H9 (cell line): Measurements from ENCODE around the gene ATG14. TPM values are rescaled to one million over a fixed set of nuclear protein-coding genes. Genes with fewer than 3 reads are reported as not detected.

Experiments used
- DNase-seq: peaks from one replicate; pipeline ENCODE4 v3.0.0-alpha.2; 2017
- H2AFZ ChIP-seq: one replicate; pipeline ENCODE4 v1.6.1; 2013; ENCODE audit warnings: mild to moderate bottlenecking, low read length, control low read depth, moderate library complexity
- H2AK5ac ChIP-seq: 2 replicates; pipeline ENCODE4 v1.6.1; 2013; ENCODE audit warnings: low read length, control low read depth, mixed read lengths; ENCODE audit not compliant: insufficient read length
- H2BK120ac ChIP-seq: one replicate; pipeline ENCODE4 v1.6.1; 2013; ENCODE audit warnings: low read depth, mild to moderate bottlenecking, low read length, control low read depth, inconsistent platforms; ENCODE audit not compliant: poor library complexity, severe bottlenecking
- H2BK12ac ChIP-seq: 2 replicates; pipeline ENCODE4 v1.6.1; 2013; ENCODE audit warnings: low read length, control low read depth, mixed read lengths, low read depth; ENCODE audit not compliant: insufficient read length
- H2BK15ac ChIP-seq: 2 replicates; pipeline ENCODE4 v1.6.1; 2013; ENCODE audit warnings: low read depth, low read length, control low read depth
- H2BK20ac ChIP-seq: one replicate; pipeline ENCODE4 v1.6.1; 2013; ENCODE audit warnings: low read depth, mild to moderate bottlenecking, low read length, control low read depth, inconsistent platforms; ENCODE audit not compliant: poor library complexity, severe bottlenecking
- H2BK5ac ChIP-seq: 2 replicates; pipeline ENCODE4 v1.6.1; 2013; ENCODE audit warnings: low read length, control low read depth, mixed read lengths; ENCODE audit not compliant: insufficient read length
- H3K14ac ChIP-seq: 2 replicates; pipeline ENCODE4 v1.6.1; 2013; ENCODE audit warnings: low read length, control low read depth; ENCODE audit not compliant: insufficient read depth
- H3K18ac ChIP-seq: 2 replicates; pipeline ENCODE4 v1.6.1; 2013; ENCODE audit warnings: low read depth, mild to moderate bottlenecking, mixed read lengths, low read length, control low read depth; ENCODE audit not compliant: insufficient read length
- H3K23ac ChIP-seq: 2 replicates; pipeline ENCODE4 v1.6.1; 2013; ENCODE audit warnings: low read length, control low read depth, mixed read lengths, low read depth; ENCODE audit not compliant: insufficient read length
- H3K23me2 ChIP-seq: 2 replicates; pipeline ENCODE4 v1.6.1; 2013; ENCODE audit warnings: low read depth, mild to moderate bottlenecking, mixed read lengths, low read length, control low read depth; ENCODE audit not compliant: insufficient read length, poor library complexity, severe bottlenecking
- H3K27ac ChIP-seq: 2 replicates; pipeline ENCODE4 v1.5.1; 2013; ENCODE audit warnings: low read length, control low read depth, mixed read lengths, low read depth; ENCODE audit not compliant: insufficient read length
- H3K27me3 ChIP-seq: 2 replicates; pipeline ENCODE4 v1.6.1; 2013; ENCODE audit warnings: low read length, control low read depth, inconsistent platforms; ENCODE audit not compliant: insufficient read depth
- H3K4ac ChIP-seq: 2 replicates; pipeline ENCODE4 v1.6.1; 2013; ENCODE audit warnings: low read depth, mild to moderate bottlenecking, control low read depth, inconsistent platforms, low read length, moderate library complexity
- H3K4me1 ChIP-seq: 2 replicates; pipeline ENCODE4 v1.6.1; 2013; ENCODE audit warnings: low read length, control low read depth, inconsistent platforms; ENCODE audit not compliant: insufficient read depth
- H3K4me2 ChIP-seq: 2 replicates; pipeline ENCODE4 v1.6.1; 2013; ENCODE audit warnings: low read length, control low read depth, mixed read lengths; ENCODE audit not compliant: insufficient read length, insufficient read depth
- H3K56ac ChIP-seq: 2 replicates; pipeline ENCODE4 v1.6.1; 2013; ENCODE audit warnings: low read depth, mild to moderate bottlenecking, mixed read lengths, low read length, control low read depth; ENCODE audit not compliant: insufficient read length
- H3K79me1 ChIP-seq: 2 replicates; pipeline ENCODE4 v1.6.1; 2013; ENCODE audit warnings: low read depth, mild to moderate bottlenecking, moderate library complexity, low read length, control low read depth, inconsistent platforms; ENCODE audit not compliant: insufficient read depth, poor library complexity, severe bottlenecking
- H3K79me2 ChIP-seq: 2 replicates; pipeline ENCODE4 v1.6.1; 2013; ENCODE audit warnings: low read length, control low read depth, inconsistent platforms; ENCODE audit not compliant: insufficient read depth
- H3K9ac ChIP-seq: 2 replicates; pipeline ENCODE4 v1.6.1; 2013; ENCODE audit warnings: low read length, control low read depth, mixed read lengths; ENCODE audit not compliant: insufficient read length; ENCODE audit errors: extremely low read depth
- H3K9me3 ChIP-seq: one replicate; pipeline ENCODE4 v1.6.1; 2013; ENCODE audit warnings: low read depth, low read length, inconsistent platforms; ENCODE audit not compliant: control insufficient read depth
- H3T11ph ChIP-seq: one replicate; pipeline ENCODE4 v1.6.1; 2013; ENCODE audit warnings: mild to moderate bottlenecking, low read length, control low read depth, inconsistent platforms
- H4K20me1 ChIP-seq: one replicate; pipeline ENCODE4 v1.6.1; 2013; ENCODE audit not compliant: control insufficient read depth, insufficient read length, insufficient read depth
- H4K5ac ChIP-seq: 2 replicates; pipeline ENCODE4 v1.6.1; 2013; ENCODE audit warnings: low read depth, mild to moderate bottlenecking, mixed read lengths, low read length, control low read depth; ENCODE audit not compliant: insufficient read length
- H4K8ac ChIP-seq: replicated peaks from 2 replicates; pipeline ENCODE4 v1.6.1; 2013; ENCODE audit warnings: low read length, control low read depth, mixed read lengths, low read depth; ENCODE audit not compliant: insufficient read length
- H4K91ac ChIP-seq: 2 replicates; pipeline ENCODE4 v1.6.1; 2013; ENCODE audit warnings: low read depth, mild to moderate bottlenecking, moderate library complexity, mixed read lengths, low read length, control low read depth; ENCODE audit not compliant: insufficient read length
- H3K27ac Mint-ChIP-seq, 3 experiments: 2 replicates in 2 of 3; 3 replicates in 1 of 3; pipeline ENCODE4 v1.8.0; 2020 to 2021; ENCODE audit warnings: mixed read lengths in 3 of 3, mild to moderate bottlenecking in 1 of 3, moderate library complexity in 1 of 3
- H3K27me3 Mint-ChIP-seq: 2 replicates; pipeline ENCODE4 v1.8.0; 2021; ENCODE audit warnings: low read depth, mild to moderate bottlenecking, moderate library complexity, mixed read lengths
- H3K36me3 Mint-ChIP-seq, 3 experiments: 2 replicates in 2 of 3; 3 replicates in 1 of 3; pipeline ENCODE4 v1.8.0; 2020 to 2021; ENCODE audit warnings: low read depth in 3 of 3, mixed read lengths in 3 of 3; ENCODE audit not compliant: insufficient read depth in 1 of 3
- H3K4me1 Mint-ChIP-seq, 2 experiments: 2 replicates each; pipeline ENCODE4 v1.8.0; 2020; ENCODE audit warnings: mixed read lengths in 2 of 2
- H3K4me3 Mint-ChIP-seq, 2 experiments: 2 replicates in 1 of 2; 3 replicates in 1 of 2; pipeline ENCODE4 v1.8.0; 2020 to 2021; ENCODE audit warnings: mild to moderate bottlenecking in 2 of 2, mixed read lengths in 2 of 2, moderate library complexity in 1 of 2
- H3K9me3 Mint-ChIP-seq, 2 experiments: 2 replicates in 1 of 2; 3 replicates in 1 of 2; pipeline ENCODE4 v1.8.0; 2020; ENCODE audit warnings: mild to moderate bottlenecking in 2 of 2, mixed read lengths in 2 of 2, moderate library complexity in 1 of 2
- WGBS: extraction: QIAGEN DNeasy Blood & Tissue Kit; methylation state at CpG from one replicate; pipeline ENCODE4 v1.1.7; 2013; ENCODE audit warnings: missing lambda C conversion rate, low lambda C conversion rate, mixed read lengths; ENCODE audit not compliant: insufficient read length; ENCODE audit errors: extremely low coverage; 5-methylcytosine and 5-hydroxymethylcytosine counted together
- total RNA-seq: library from RNA; stranded (reverse); gene quantifications from 2 replicates; pipeline ENCODE4 v1.2.1, GENCODE V29; 2021
- TF ChIP-seq, protein P1 (sequence below): fragments of 200-600 bp; sonication (generic); conservative IDR thresholded peaks from 3 replicates; pipeline ENCODE4 v1.8.0; 2021; ENCODE audit warnings: antibody characterized with exemption, mild to moderate bottlenecking

Gene ATG14
- total RNA-seq, 1 experiment from 2014 or later: 13.6 TPM

DNA sequence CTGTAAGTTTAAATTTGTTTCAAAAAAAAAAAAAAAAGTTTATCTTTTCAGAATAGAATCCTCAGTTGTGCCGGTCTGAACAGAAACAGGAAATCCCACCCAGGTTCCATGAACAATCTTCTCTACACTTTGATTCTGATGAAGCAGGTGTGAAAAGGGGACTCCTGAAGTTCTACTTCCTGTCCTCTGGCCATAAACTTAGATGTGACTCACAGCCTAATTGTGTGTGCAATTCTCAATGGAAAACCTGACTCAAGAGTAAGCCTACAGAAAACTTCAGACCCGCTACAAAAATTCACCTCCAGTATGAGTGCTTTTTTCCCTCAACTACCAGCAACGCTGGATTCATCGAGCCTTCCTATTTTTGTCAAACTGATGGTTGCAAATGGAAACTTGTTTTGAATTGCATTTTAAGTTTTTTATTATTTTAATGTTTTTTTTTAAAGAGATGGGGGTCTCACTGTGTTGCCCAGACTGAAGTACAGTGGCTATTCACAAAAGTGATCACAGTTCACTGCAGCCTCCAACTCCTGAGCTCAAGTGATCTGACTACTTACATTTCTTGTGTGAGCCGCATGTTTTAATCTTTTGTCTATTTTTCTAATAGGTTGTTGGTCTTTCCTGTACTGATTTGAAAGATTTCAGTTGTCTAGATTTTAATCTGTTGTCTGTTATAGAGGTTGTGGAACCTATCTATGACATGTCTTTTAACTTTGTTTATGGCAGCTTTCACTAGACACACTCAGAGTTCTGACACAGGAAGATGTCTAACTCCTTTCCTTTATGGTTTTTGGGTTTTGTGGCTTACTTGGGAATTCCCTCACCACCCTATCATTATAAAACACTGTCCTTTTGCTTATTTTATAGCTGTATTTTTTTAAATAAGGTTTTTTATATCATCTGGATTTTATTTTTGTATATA lies 37.6 kb downstream of the ATG14 start:
- no peaks in the 10 kb centered on the region for H3K79me1 ChIP-seq
- no peak overlapping the region for H3K4ac ChIP-seq
- no peak overlapping the region for H3K14ac ChIP-seq
- H3K23me2 ChIP-seq: no peaks in the 10 kb centered on the region
- H4K5ac ChIP-seq: no peak overlapping the region
- no peak overlapping the region for H3K18ac ChIP-seq
- H2AFZ ChIP-seq: no peak overlapping the region
- TF ChIP-seq, protein P1, sequence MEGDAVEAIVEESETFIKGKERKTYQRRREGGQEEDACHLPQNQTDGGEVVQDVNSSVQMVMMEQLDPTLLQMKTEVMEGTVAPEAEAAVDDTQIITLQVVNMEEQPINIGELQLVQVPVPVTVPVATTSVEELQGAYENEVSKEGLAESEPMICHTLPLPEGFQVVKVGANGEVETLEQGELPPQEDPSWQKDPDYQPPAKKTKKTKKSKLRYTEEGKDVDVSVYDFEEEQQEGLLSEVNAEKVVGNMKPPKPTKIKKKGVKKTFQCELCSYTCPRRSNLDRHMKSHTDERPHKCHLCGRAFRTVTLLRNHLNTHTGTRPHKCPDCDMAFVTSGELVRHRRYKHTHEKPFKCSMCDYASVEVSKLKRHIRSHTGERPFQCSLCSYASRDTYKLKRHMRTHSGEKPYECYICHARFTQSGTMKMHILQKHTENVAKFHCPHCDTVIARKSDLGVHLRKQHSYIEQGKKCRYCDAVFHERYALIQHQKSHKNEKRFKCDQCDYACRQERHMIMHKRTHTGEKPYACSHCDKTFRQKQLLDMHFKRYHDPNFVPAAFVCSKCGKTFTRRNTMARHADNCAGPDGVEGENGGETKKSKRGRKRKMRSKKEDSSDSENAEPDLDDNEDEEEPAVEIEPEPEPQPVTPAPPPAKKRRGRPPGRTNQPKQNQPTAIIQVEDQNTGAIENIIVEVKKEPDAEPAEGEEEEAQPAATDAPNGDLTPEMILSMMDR: no peak
- H3K23ac ChIP-seq: no peak overlapping the region
- no peaks in the 10 kb centered on the region for H3K27me3 ChIP-seq
- H4K8ac ChIP-seq: no peak overlapping the region
- no CpG with 5 or more reads among the region's 5 CpGs for WGBS
- no peak overlapping the region for H2BK5ac ChIP-seq
- H3K27ac ChIP-seq: no peak overlapping the region
- H3K79me2 ChIP-seq: no peaks in the 10 kb centered on the region
- no peak overlapping the region for H3K56ac ChIP-seq
- no peak overlapping the region for H3K9ac ChIP-seq
- Mint-ChIP-seq H3K4me3 (no peak overlapping the region), H3K4me1 (no peaks in the 10 kb centered on the region), H3K36me3 (peaks cover 12 to 36% (median 29%) of the 10 kb centered on the region in 3 experiments; a peak in 6 of 7 replicates), H3K27ac (no peak overlapping the region), H3K27me3 (no peaks in the 10 kb centered on the region), H3K9me3 (no peaks in the 10 kb centered on the region)
- H2BK20ac ChIP-seq: no peak overlapping the region
- no peaks in the 10 kb centered on the region for H3K4me1 ChIP-seq
- no peak overlapping the region for H2BK12ac ChIP-seq
- DNase-seq: no peak
- H4K91ac ChIP-seq: no peak overlapping the region
- no peak overlapping the region for H3T11ph ChIP-seq
- H3K9me3 ChIP-seq: no peaks in the 10 kb centered on the region
- H3K4me2 ChIP-seq: no peak overlapping the region
- no peak overlapping the region for H2BK15ac ChIP-seq
- no peak overlapping the region for H2BK120ac ChIP-seq
- no peak overlapping the region for H2AK5ac ChIP-seq
- no peaks in the 10 kb centered on the region for H4K20me1 ChIP-seq
